ENCODE data around the gene CREB5. TPM values are rescaled to one million over a fixed set of nuclear protein-coding genes. Genes with fewer than 3 reads are reported as not detected.

CREB5 gene
- total RNA-seq, 2 experiments from 2014 or later: 1.2 to 1.5 TPM

GRCh38 chr7:28480595-28480994, 68.3 kb downstream of the CREB5 start:
- Mint-ChIP-seq H3K9me3 (no peaks in the 10 kb centered on the region), H3K36me3 (ENCODE audit: low read depth) (no peaks in the 10 kb centered on the region), H3K27me3 (peaks cover 8% of the 10 kb centered on the region), H3K4me3 (no peak overlapping the region), H3K27ac (no peak overlapping the region), H3K4me1 (ENCODE audit: low read depth) (peaks cover 3% of the 10 kb centered on the region)
- ChIA-PET POLR2A (no interaction called here), CTCF (no interaction called here)
- DNase-seq (no peak), ATAC-seq (no peak)
- no peak for TF ChIP-seq CTCF (IDR thresholded peaks at IDR 0.05)
- intact Hi-C loops (cut with micrococcal nuclease): no loop called here

- DNase-seq (no peak), ATAC-seq (no peak)
- no peak overlapping the region for H3K4me3 Mint-ChIP-seq
- intact Hi-C loops (cut with micrococcal nuclease): no loop called here
- CTCF ChIA-PET: no interaction called here
- peaks cover 3% of the 10 kb centered on the region for H3K4me1 Mint-ChIP-seq (ENCODE audit: low read depth)
- H3K27ac Mint-ChIP-seq: no peak overlapping the region
- POLR2A ChIA-PET: interaction anchor here (0.6 kb wide), 1 partner anchor 1068 kb away, joined by 3 read pairs; no protein-coding TSS in a partner anchor
- no peaks in the 10 kb centered on the region for H3K9me3 Mint-ChIP-seq
- TF ChIP-seq CTCF (IDR thresholded peaks at IDR 0.05): no peak
- peaks cover 8% of the 10 kb centered on the region for H3K27me3 Mint-ChIP-seq
- no peaks in the 10 kb centered on the region for H3K36me3 Mint-ChIP-seq (ENCODE audit: low read depth)
These were observed 69.0 kb downstream of the CREB5 start for GRCh38 chr7:28481091-28481926.

- POLR2A ChIA-PET: no interaction called here
- ATAC-seq: no peak
- Mint-ChIP-seq H3K4me1 (ENCODE audit: low read depth) (peaks cover 3% of the 10 kb centered on the region), H3K4me3 (no peak overlapping the region), H3K27ac (no peak overlapping the region), H3K36me3 (ENCODE audit: low read depth) (no peaks in the 10 kb centered on the region), H3K27me3 (peaks cover 9% of the 10 kb centered on the region), H3K9me3 (no peaks in the 10 kb centered on the region)
- no peak for DNase-seq
- no peak for TF ChIP-seq CTCF (IDR thresholded peaks at IDR 0.05)
- CTCF ChIA-PET: no interaction called here
- intact Hi-C loops (cut with micrococcal nuclease): no loop called here
These were observed 70.8 kb downstream of the CREB5 start for GRCh38 chr7:28483112-28483511.

GRCh38 chr7:28483908-28484605, 71.7 kb downstream of the CREB5 start:
- no peak overlapping the region for H3K4me3 Mint-ChIP-seq
- DNase-seq (no peak), ATAC-seq (no peak)
- TF ChIP-seq CTCF (IDR thresholded peaks at IDR 0.05): no peak
- ChIA-PET POLR2A (no interaction called here), CTCF (no interaction called here)
- intact Hi-C loops (cut with micrococcal nuclease): no loop called here
- no peaks in the 10 kb centered on the region for H3K36me3 Mint-ChIP-seq (ENCODE audit: low read depth)
- no peaks in the 10 kb centered on the region for H3K9me3 Mint-ChIP-seq
- peaks cover 3% of the 10 kb centered on the region for H3K4me1 Mint-ChIP-seq (ENCODE audit: low read depth)
- H3K27ac Mint-ChIP-seq: no peak overlapping the region
- H3K27me3 Mint-ChIP-seq: peaks cover 8% of the 10 kb centered on the region

GRCh38 chr7:28484606-28484935, 72.3 kb downstream of the CREB5 start:
- DNase-seq: no peak
- Mint-ChIP-seq H3K27ac (no peak overlapping the region), H3K4me1 (ENCODE audit: low read depth) (peaks cover 3% of the 10 kb centered on the region), H3K9me3 (no peaks in the 10 kb centered on the region), H3K4me3 (no peak overlapping the region), H3K27me3 (peaks cover 8% of the 10 kb centered on the region), H3K36me3 (ENCODE audit: low read depth) (no peaks in the 10 kb centered on the region)
- ChIA-PET POLR2A (no interaction called here), CTCF (no interaction called here)
- TF ChIP-seq CTCF (IDR thresholded peaks at IDR 0.05): no peak
- no peak for ATAC-seq
- intact Hi-C loops (cut with micrococcal nuclease): no loop called here
